ENCODE measurements around the gene TRMT10B.

DNA sequence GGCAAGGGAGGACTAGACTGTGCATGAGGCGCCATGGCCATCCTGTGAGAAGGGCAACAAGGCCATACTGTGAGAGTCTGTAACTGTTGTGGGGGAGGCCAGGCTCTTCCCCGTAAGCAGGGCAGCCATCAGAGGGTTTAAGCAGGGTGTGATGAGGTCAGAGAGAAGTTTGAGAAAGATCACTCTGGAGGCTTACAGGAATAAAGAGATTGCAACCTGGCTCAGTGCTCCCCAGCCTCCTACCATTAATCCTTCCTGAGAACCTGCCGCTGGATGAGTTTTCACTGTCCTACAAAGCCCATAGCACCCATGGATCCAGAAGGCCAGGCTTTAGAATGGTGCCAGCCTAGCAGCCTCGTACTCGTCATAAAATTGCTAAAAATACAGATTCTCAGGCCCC lies 14.4 kb upstream of the TRMT10B start:
- TF ChIP-seq TAF1 (IDR thresholded peaks at IDR 0.05; ENCODE audit: borderline replicate concordance, insufficient read depth, low read length) (no peak), POLR2AphosphoS5 (IDR thresholded peaks at IDR 0.05; ENCODE audit: low read depth, low read length) (no peak), SIN3A (IDR thresholded peaks at IDR 0.05; ENCODE audit: borderline replicate concordance, insufficient read depth, low read length) (no peak)
